Caki2 (cell line): Measurements from ENCODE around the gene ZNF692. TPM values are rescaled to one million over a fixed set of nuclear protein-coding genes. Genes with fewer than 3 reads are reported as not detected.
"Not testable (repeated sequence)": the region's sequence is repeated elsewhere in the genome, so short reads cannot be mapped to it uniquely, and the experiment has no call there.

ENCODE experiments used
- DNase-seq: peaks from one replicate; pipeline ENCODE4 v3.0.0-alpha.2; 2015; ENCODE audit warnings: low read depth
- in situ Hi-C: cut with HindIII; loops from 2 replicates; pipeline ENCODE4 v1.10.0; 2016; ENCODE audit warnings: low sequenced_read_pairs, low pct_unique_long_range_greater_than_20kb, mixed read lengths
- total RNA-seq: library from RNA; depleted of rRNA; stranded (reverse); fragments of >200 nt; shearing (Covaris generic); gene quantifications from 2 replicates; pipeline ENCODE4 v1.2.3, GENCODE V29; 2014; ENCODE audit warnings: low replicate concordance; rRNA removed

Gene ZNF692
- 8.1 and 8.2 TPM in 2 replicates for total RNA-seq

GRCh38 chr1:248858891-248859889 is at the start of gene ZNF692:
Gene ZNF692, minus strand, starts transcription at chr1:248859085. Its CDS starts 776 bp downstream, at chr1:248858309.
- DNase-seq: peak; percentile 94
- in situ Hi-C loops: no loop called here

- DNase-seq: peak; percentile 53
- in situ Hi-C loops: no loop called here
Measured at GRCh38 chr1:248906753-248907661, 48.1 kb upstream of the ZNF692 start.

- DNase-seq: peak; percentile 91
- in situ Hi-C loops: no loop called here
Measured at GRCh38 chr1:248906009-248906752, 47.3 kb upstream of the ZNF692 start, which contains the start of gene PGBD2. Gene PGBD2, plus strand, starts transcription at chr1:248906235. Its CDS starts 7,628 bp downstream, at chr1:248913863.

- no peak for DNase-seq
- in situ Hi-C loops: no loop called here
Measured at GRCh38 chr1:248905662-248906008, 46.8 kb upstream of the ZNF692 start.

- in situ Hi-C loops: no loop called here
- no peak for DNase-seq
Measured at GRCh38 chr1:248904437-248905216, 45.7 kb upstream of the ZNF692 start.

- in situ Hi-C loops: no loop called here
- no peak for DNase-seq
Measured at GRCh38 chr1:248901578-248901977, 42.7 kb upstream of the ZNF692 start.

GRCh38 chr1:248900637-248901036 is 41.8 kb upstream of the ZNF692 start:
- in situ Hi-C loops: no loop called here
- DNase-seq: no peak

- in situ Hi-C loops: no loop called here
- DNase-seq: no peak
Measured at GRCh38 chr1:248897412-248898337, 38.8 kb upstream of the ZNF692 start.

GRCh38 chr1:248894837-248895236 is 36.0 kb upstream of the ZNF692 start:
- in situ Hi-C loops: no loop called here
- DNase-seq: no peak

GRCh38 chr1:248892590-248892989 is 33.7 kb upstream of the ZNF692 start:
- DNase-seq: no peak
- in situ Hi-C loops: no loop called here

- in situ Hi-C loops: no loop called here
- DNase-seq: no peak
Measured at GRCh38 chr1:248891758-248892157, 32.9 kb upstream of the ZNF692 start.

GRCh38 chr1:248890549-248891498 is 31.9 kb upstream of the ZNF692 start:
- no peak for DNase-seq
- in situ Hi-C loops: no loop called here

- in situ Hi-C loops, DNase-seq: not testable (repeated sequence)
Measured at GRCh38 chr1:248889914-248890243, 31.0 kb upstream of the ZNF692 start.

- no peak for DNase-seq
- in situ Hi-C loops: no loop called here
Measured at GRCh38 chr1:248886237-248886895, 27.5 kb upstream of the ZNF692 start.

- in situ Hi-C loops: no loop called here
- DNase-seq: no peak
Measured at GRCh38 chr1:248885646-248886045, 26.8 kb upstream of the ZNF692 start.
